Skeletal muscle satellite cell (primary cell): Measurements from ENCODE around the gene EMILIN1.

Experiments
- H3K27me3 ChIP-seq: 2 replicates; pipeline ENCODE4 v1.7.0; 2013; ENCODE audit warnings: low read length; ENCODE audit not compliant: control insufficient read depth, insufficient read depth
- H3K36me3 ChIP-seq: 2 replicates; pipeline ENCODE4 v1.7.0; 2013; ENCODE audit warnings: mild to moderate bottlenecking, control low read depth, low read length; ENCODE audit not compliant: insufficient read depth
- H3K4me1 ChIP-seq: 2 replicates; pipeline ENCODE4 v1.7.0; 2013; ENCODE audit warnings: low read length; ENCODE audit not compliant: control insufficient read depth, insufficient read depth
- H3K4me2 ChIP-seq: 2 replicates; pipeline ENCODE4 v1.7.0; 2013; ENCODE audit warnings: mild to moderate bottlenecking, low read length
- H3K4me3 ChIP-seq: 2 replicates; pipeline ENCODE4 v1.7.0; 2013; ENCODE audit warnings: low read length
- H3K9ac ChIP-seq: 2 replicates; pipeline ENCODE4 v1.7.0; 2013; ENCODE audit warnings: mild to moderate bottlenecking, low read depth, low read length, moderate library complexity
- H3K9me3 ChIP-seq: replicated peaks from 2 replicates; pipeline ENCODE4 v1.7.0; 2013; ENCODE audit warnings: mild to moderate bottlenecking, control low read depth, low read length

EMILIN1 gene

DNA sequence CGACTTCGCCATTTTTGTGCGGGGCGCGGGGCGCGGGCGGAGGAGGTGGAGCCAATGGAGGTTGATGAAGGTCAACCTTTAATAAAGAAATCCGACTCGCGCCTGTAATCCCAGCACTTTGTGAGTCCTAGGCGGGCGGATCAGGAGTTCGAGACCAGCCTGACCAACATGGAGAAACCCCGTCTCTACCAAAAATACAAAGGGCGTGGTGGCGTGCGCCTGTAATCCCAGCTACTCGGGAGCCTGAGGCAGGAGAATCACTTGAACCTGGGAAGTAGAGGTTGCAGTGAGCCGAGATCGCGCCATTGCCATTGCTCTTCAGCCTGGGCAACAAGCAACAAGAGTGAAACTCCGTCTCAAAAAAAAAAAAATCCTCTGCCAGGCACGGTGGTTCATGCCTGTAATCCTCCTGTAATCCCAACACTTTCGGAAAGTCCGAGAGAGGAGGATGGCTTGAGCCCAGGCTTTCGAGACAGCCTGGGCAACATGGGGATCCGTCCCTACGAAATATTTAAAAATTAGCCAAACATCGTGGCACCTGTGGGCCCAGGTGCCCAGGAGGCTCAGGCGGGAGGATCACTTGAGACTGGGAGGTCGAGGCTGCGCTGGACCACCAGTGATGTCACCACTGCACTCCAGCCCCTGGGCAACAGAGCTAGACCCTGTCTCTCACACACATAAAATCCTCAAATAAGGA is 56.5 kb downstream of the EMILIN1 start:
- peaks cover 9% of the 10 kb centered on the region for H3K4me1 ChIP-seq
- H3K4me3 ChIP-seq, result peak overlapping the region; percentile 83
- H3K27me3 ChIP-seq, result peaks cover 15% of the 10 kb centered on the region
- peak overlapping the region; percentile 71 for H3K4me2 ChIP-seq
- no peaks in the 10 kb centered on the region for H3K9me3 ChIP-seq
- peaks cover 30% of the 10 kb centered on the region for H3K36me3 ChIP-seq
- H3K9ac ChIP-seq, result no peak overlapping the region

DNA sequence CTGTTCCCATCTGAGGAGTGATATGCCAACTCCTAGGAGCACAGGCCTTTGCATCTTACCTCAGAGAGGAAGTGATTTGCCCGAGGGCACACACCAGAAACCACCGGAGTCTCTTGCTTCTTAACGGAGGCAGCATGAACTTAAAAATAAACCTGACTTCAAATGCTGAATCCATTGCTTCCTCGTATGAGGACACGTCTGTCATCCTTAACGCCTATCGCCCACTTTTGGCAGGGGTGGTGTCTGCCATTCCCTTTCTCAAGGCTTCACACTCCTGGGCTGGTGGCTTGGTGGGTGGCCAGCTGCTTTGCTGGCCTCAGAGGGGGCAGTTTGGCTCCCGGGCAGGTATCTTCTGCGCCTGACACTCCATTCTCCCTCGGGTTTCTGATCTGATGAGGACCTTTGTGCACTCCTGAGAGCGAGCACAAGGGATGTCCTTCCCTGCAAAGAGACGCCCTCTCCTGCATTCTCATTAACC is 57.1 kb downstream of the EMILIN1 start:
- Histone ChIP-seq H3K9ac (no peak overlapping the region), H3K9me3 (no peaks in the 10 kb centered on the region), H3K27me3 (peaks cover 17% of the 10 kb centered on the region), H3K4me2 (no peak overlapping the region), H3K4me1 (peaks cover 9% of the 10 kb centered on the region), H3K36me3 (peaks cover 25% of the 10 kb centered on the region), H3K4me3 (no peak overlapping the region)
